ENCODE results near the gene NFYC. TPM values are rescaled to one million over a fixed set of nuclear protein-coding genes. Genes with fewer than 3 reads are reported as not detected.
A peak's percentile ranks its signal among the peaks of the same experiment; 100 is the strongest.
"Not testable (repeated sequence)": the region's sequence is repeated elsewhere in the genome, so short reads cannot be mapped to it uniquely, and the experiment has no call there.

NFYC gene
- total RNA-seq, 2 experiments from 2014 or later, result 52.6 to 61.7 TPM

DNA sequence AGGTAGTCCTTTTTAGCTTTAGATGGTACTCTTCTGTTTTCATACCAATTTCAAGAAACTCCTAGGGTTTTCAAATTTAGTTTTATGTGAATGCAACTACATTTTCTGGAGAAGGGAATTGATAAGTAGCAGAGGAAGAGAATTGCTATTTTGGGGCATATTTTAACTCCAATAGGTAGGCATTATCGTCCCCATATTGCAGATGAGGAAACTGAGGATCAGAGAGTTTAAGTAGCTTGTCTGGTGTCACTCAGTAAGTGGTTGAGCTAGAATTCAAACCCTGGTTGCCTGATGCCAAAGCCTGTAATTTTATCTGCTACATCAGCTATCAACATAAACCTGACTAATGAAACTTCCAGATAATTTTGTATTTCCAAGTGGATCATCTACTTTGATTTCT lies 1.9 kb downstream of the NFYC start:
- peak overlapping the region; percentile 90 for H3K4me3 Mint-ChIP-seq
- intact Hi-C loops (cut with micrococcal nuclease), result loop anchor here (2.0 to 10.0 kb wide), 7 partner anchors 25 to 431 kb away; partner anchors contain the start of genes CTPS1, ZFP69B and ZNF684
- peak overlapping the region; percentile 90 for H3K27ac Mint-ChIP-seq
- peaks cover 15% of the 10 kb centered on the region for H3K36me3 Mint-ChIP-seq
- ChIA-PET CTCF (interaction anchor here (0.6 to 3.7 kb wide), 4 partner anchors 14 to 183 kb away, joined by 3 to 34 read pairs (median 3); no protein-coding TSS in a partner anchor), POLR2A (interaction anchor here (1.1 to 1.4 kb wide), 4 partner anchors 11 to 286 kb away, joined by 3 to 6 read pairs (median 4); partner anchors contain the start of gene CTPS1)
- DNase-seq, result no peak
- peaks cover 73% of the 10 kb centered on the region for H3K4me1 Mint-ChIP-seq (ENCODE audit: low read depth)
- H3K9me3 Mint-ChIP-seq, result no peaks in the 10 kb centered on the region
- no peaks in the 10 kb centered on the region for H3K27me3 Mint-ChIP-seq

DNA sequence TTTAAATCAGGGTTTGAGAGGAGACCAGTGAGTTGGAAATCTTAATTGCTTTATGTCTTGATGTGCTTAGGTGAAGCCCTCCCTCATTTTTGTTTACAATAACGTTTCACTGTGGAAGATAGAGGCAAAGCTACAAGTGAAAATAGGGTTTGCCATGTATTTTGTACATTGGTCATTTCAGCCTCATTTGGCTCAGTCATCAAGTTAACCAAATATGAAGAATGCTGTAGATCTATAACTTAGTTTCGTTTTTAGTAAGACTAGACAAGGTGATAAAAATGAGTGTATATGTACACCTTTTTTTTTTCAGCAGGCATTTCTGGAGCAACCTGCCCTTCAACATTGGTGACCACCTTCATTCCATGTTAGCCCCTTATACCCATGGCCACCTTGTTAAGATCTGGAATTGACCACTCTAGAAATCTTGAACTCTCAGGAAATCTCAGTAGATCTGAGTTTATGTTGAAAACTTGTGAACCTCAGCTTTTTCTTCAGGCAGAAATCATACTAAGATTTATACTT lies 2.9 kb downstream of the NFYC start:
- Mint-ChIP-seq H3K27me3 (no peaks in the 10 kb centered on the region), H3K36me3 (peaks cover 18% of the 10 kb centered on the region), H3K9me3 (no peaks in the 10 kb centered on the region), H3K4me1 (ENCODE audit: low read depth) (peaks cover 83% of the 10 kb centered on the region), H3K4me3 (peak overlapping the region; percentile 90), H3K27ac (peak overlapping the region; percentile 72)
- POLR2A ChIA-PET, result interaction anchor here (1.2 to 1.7 kb wide), 3 partner anchors 15 to 70 kb away, joined by 4 to 6 read pairs (median 5); no protein-coding TSS in a partner anchor
- intact Hi-C loops (cut with micrococcal nuclease), result loop anchor here (1.0 to 10.0 kb wide), 6 partner anchors 59 to 432 kb away; partner anchors contain the start of genes CTPS1, ZFP69B and ZNF684
- DNase-seq, result no peak
- CTCF ChIA-PET, result interaction anchor here (0.8 to 3.7 kb wide), 2 partner anchors 79 to 182 kb away, joined by 3 to 34 read pairs; no protein-coding TSS in a partner anchor

GRCh38 chr1:40696294-40696693 lies 4.8 kb downstream of the NFYC start:
- no peak overlapping the region for H3K4me3 Mint-ChIP-seq
- intact Hi-C loops (cut with micrococcal nuclease), result loop anchor here (10.0 kb wide), 1 partner anchor 241 kb away; the partner anchor contains the start of gene ZFP69B
- H3K9me3 Mint-ChIP-seq, result no peaks in the 10 kb centered on the region
- DNase-seq, result no peak
- CTCF ChIA-PET, result no interaction called here
- H3K36me3 Mint-ChIP-seq, result peaks cover 16% of the 10 kb centered on the region
- H3K4me1 Mint-ChIP-seq (ENCODE audit: low read depth), result peaks cover 79% of the 10 kb centered on the region
- H3K27ac Mint-ChIP-seq, result no peak overlapping the region
- H3K27me3 Mint-ChIP-seq, result no peaks in the 10 kb centered on the region
- POLR2A ChIA-PET, result no interaction called here

DNA sequence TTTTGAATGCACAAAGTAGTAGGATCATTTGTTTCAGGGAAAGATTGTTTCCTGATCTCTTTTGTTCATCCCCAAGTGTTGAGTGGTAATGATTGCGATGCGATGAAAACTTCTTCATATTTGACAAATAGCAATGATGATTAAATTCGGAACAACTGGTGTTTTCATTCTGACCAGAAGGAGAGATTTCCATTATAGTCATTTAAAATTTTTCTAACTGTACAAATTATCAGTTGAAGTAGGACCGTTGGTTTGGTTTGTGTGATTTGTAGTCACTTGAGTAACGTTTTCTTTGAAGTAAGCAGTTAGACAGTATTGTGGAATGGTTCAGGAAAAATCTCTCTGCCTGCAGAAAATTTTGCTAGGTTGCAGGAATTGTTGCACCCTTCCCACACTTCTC lies 5.9 kb downstream of the NFYC start:
- no peak for DNase-seq
- peaks cover 15% of the 10 kb centered on the region for H3K36me3 Mint-ChIP-seq
- peaks cover 84% of the 10 kb centered on the region for H3K4me1 Mint-ChIP-seq (ENCODE audit: low read depth)
- no peaks in the 10 kb centered on the region for H3K9me3 Mint-ChIP-seq
- H3K27me3 Mint-ChIP-seq, result no peaks in the 10 kb centered on the region
- intact Hi-C loops (cut with micrococcal nuclease), result loop anchor here (10.0 kb wide), 1 partner anchor 243 kb away; the partner anchor contains the start of gene ZFP69B
- CTCF ChIA-PET, result no interaction called here
- H3K4me3 Mint-ChIP-seq, result no peak overlapping the region
- POLR2A ChIA-PET, result no interaction called here
- H3K27ac Mint-ChIP-seq, result peak overlapping the region; percentile 15

DNA sequence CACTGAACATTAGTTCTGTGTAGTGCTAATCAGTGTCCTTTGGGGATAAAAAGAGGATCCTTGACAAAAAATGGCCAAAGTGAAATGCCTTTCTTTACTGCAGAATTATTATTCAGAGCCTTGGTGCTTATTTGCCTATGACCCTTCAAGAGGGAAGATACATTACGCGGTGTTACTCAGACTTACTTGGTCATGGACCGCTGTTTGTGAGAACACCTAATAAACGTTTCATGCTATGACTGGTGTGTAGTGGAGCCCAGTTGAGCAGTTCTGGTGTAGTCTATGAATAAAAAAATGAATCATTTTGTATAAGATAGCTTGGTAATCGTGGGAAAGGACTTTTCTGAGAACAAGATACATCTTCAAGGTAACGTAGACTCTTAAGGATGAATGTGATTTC lies 8.3 kb downstream of the NFYC start:
- H3K27me3 Mint-ChIP-seq, result no peaks in the 10 kb centered on the region
- peaks cover 15% of the 10 kb centered on the region for H3K36me3 Mint-ChIP-seq
- H3K27ac Mint-ChIP-seq, result peak overlapping the region; percentile 69
- intact Hi-C loops (cut with micrococcal nuclease), result loop anchor here (2.0 to 10.0 kb wide), 2 partner anchors 65 to 245 kb away; partner anchors contain the start of gene ZFP69B
- H3K9me3 Mint-ChIP-seq, result no peaks in the 10 kb centered on the region
- ChIA-PET POLR2A (interaction anchor here (2.9 kb wide), 1 partner anchor 8 kb away, joined by 15 read pairs; the partner anchor contains the start of gene NFYC), CTCF (interaction anchor here (1.2 kb wide), 1 partner anchor 167 kb away, joined by 3 read pairs; no protein-coding TSS in a partner anchor)
- DNase-seq, result peak; percentile 23
- H3K4me1 Mint-ChIP-seq (ENCODE audit: low read depth), result peaks cover 81% of the 10 kb centered on the region
- H3K4me3 Mint-ChIP-seq, result no peak overlapping the region

DNA sequence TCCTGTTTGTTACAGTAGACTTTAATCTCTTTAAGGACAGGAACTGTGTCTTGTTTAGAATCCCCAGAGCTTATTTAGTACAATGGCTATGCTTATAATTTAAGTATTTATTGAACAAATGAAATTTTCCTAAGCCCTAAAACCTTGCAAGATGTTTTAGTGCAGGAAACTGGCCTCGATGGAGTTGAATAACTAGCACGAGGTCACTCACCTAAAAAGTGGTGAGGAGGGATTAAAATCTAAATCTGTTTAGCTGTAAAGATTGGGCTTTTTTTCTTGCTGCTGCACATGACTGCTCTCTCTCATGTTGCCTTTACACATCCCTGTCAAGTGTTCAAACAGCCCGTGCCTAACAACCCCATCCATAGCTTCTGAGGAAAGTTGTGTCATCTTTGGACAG lies 10.2 kb downstream of the NFYC start:
- ChIA-PET POLR2A (interaction anchor here (0.5 to 2.9 kb wide), 4 partner anchors 10 to 361 kb away, joined by 3 to 15 read pairs (median 4); partner anchors contain the start of gene NFYC), CTCF (interaction anchor here (0.6 to 1.2 kb wide), 5 partner anchors 9 to 169 kb away, joined by 3 read pairs; partner anchors contain the start of gene NFYC)
- Mint-ChIP-seq H3K4me1 (ENCODE audit: low read depth) (peaks cover 69% of the 10 kb centered on the region), H3K27ac (no peak overlapping the region), H3K27me3 (no peaks in the 10 kb centered on the region), H3K4me3 (no peak overlapping the region), H3K36me3 (peaks cover 11% of the 10 kb centered on the region), H3K9me3 (no peaks in the 10 kb centered on the region)
- intact Hi-C loops (cut with micrococcal nuclease), result no loop called here
- DNase-seq, result no peak

GRCh38 chr1:40702810-40703209 lies 11.3 kb downstream of the NFYC start:
- peaks cover 59% of the 10 kb centered on the region for H3K4me1 Mint-ChIP-seq (ENCODE audit: low read depth)
- DNase-seq; H3K4me3 Mint-ChIP-seq; H3K9me3 Mint-ChIP-seq; H3K36me3 Mint-ChIP-seq; intact Hi-C loops (cut with micrococcal nuclease); H3K27me3 Mint-ChIP-seq; H3K27ac Mint-ChIP-seq: not testable (repeated sequence)
- POLR2A ChIA-PET, result interaction anchor here (0.9 to 2.9 kb wide), 2 partner anchors 11 to 62 kb away, joined by 3 to 15 read pairs; partner anchors contain the start of gene NFYC
- CTCF ChIA-PET, result interaction anchor here (0.7 to 1.2 kb wide), 3 partner anchors 17 to 70 kb away, joined by 3 to 5 read pairs (median 3); no protein-coding TSS in a partner anchor

- POLR2A ChIA-PET, result interaction anchor here (1.3 to 1.4 kb wide), 2 partner anchors 10 to 12 kb away, joined by 5 to 7 read pairs; partner anchors contain the start of gene NFYC
- H3K4me1 Mint-ChIP-seq (ENCODE audit: low read depth), result peaks cover 58% of the 10 kb centered on the region
These were observed 11.8 kb downstream of the NFYC start for GRCh38 chr1:40703316-40703715.

GRCh38 chr1:40704817-40705733 lies 13.6 kb downstream of the NFYC start:
- no peak overlapping the region for H3K27ac Mint-ChIP-seq
- no peak overlapping the region for H3K4me3 Mint-ChIP-seq
- ChIA-PET POLR2A (interaction anchor here (1.4 kb wide), 1 partner anchor 12 kb away, joined by 5 read pairs; no protein-coding TSS in a partner anchor), CTCF (no interaction called here)
- DNase-seq, result no peak
- H3K9me3 Mint-ChIP-seq, result no peaks in the 10 kb centered on the region
- no peaks in the 10 kb centered on the region for H3K27me3 Mint-ChIP-seq
- H3K4me1 Mint-ChIP-seq (ENCODE audit: low read depth), result peaks cover 58% of the 10 kb centered on the region
- H3K36me3 Mint-ChIP-seq, result no peaks in the 10 kb centered on the region
- intact Hi-C loops (cut with micrococcal nuclease), result no loop called here

More at GRCh38 chr1:40703316-40703715, 11.8 kb downstream of the NFYC start:
- H3K9me3 Mint-ChIP-seq, result no peaks in the 10 kb centered on the region
- peak overlapping the region; percentile 46 for H3K27ac Mint-ChIP-seq
- H3K36me3 Mint-ChIP-seq, result peaks cover 3% of the 10 kb centered on the region
- DNase-seq, result no peak
- CTCF ChIA-PET, result interaction anchor here (0.7 to 0.9 kb wide), 3 partner anchors 24 to 149 kb away, joined by 3 to 5 read pairs (median 3); no protein-coding TSS in a partner anchor
- no peaks in the 10 kb centered on the region for H3K27me3 Mint-ChIP-seq
- no peak overlapping the region for H3K4me3 Mint-ChIP-seq
- intact Hi-C loops (cut with micrococcal nuclease), result no loop called here

DNA sequence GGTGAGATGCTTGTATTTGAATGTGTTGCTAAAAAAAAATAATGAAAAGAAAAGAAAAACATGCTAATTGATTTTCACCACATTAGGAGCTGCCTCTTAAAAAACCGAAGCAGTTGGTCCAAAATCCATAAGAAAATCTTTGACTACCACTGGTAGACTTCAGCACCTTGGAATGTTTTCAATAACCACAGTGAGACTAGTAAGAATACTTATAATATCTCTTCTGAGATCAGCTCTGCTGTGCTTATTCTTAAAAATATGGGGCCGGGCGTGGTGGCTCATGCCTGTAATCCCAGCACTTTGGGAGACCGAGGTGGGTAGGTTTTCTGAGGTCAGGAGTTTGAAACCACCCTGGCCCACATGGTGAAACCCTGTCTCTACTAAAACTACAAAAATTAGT lies 15.1 kb downstream of the NFYC start:
- Mint-ChIP-seq H3K4me1 (ENCODE audit: low read depth) (peaks cover 67% of the 10 kb centered on the region), H3K36me3 (no peaks in the 10 kb centered on the region), H3K4me3 (no peak overlapping the region), H3K27ac (no peak overlapping the region), H3K9me3 (no peaks in the 10 kb centered on the region), H3K27me3 (no peaks in the 10 kb centered on the region)
- intact Hi-C loops (cut with micrococcal nuclease), result no loop called here
- ChIA-PET POLR2A (no interaction called here), CTCF (interaction anchor here (0.7 to 1.1 kb wide), 2 partner anchors 13 to 15 kb away, joined by 3 read pairs; partner anchors contain the start of gene NFYC)
- DNase-seq, result no peak

DNA sequence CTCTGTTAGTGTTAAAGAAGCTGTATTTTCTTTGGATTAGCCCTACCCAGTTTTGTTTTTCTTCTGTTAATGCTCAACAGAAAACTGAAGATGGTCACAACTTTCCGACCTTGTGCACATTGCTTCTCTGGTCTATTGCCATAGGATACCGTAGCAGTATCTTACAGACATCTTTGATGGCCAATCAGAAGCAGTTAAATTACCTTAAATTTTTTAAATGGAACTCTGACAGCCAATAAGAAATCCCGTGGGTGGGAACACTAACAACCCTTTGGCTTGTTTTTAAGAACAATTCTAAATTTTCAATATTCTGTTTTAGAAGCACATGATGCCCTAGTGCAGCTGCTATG lies 17.2 kb downstream of the NFYC start:
- CTCF ChIA-PET, result interaction anchor here (1.3 to 1.4 kb wide), 2 partner anchors 40 to 65 kb away, joined by 3 to 4 read pairs; no protein-coding TSS in a partner anchor
- Mint-ChIP-seq H3K4me3 (peak overlapping the region; percentile 87), H3K27ac (peak overlapping the region; percentile 89), H3K9me3 (no peaks in the 10 kb centered on the region), H3K4me1 (ENCODE audit: low read depth) (peaks cover 66% of the 10 kb centered on the region), H3K36me3 (peaks cover 6% of the 10 kb centered on the region), H3K27me3 (no peaks in the 10 kb centered on the region)
- no peak for DNase-seq
- intact Hi-C loops (cut with micrococcal nuclease), result loop anchor here (1.0 kb wide), 1 partner anchor 17 kb away; the partner anchor contains the start of gene NFYC
- POLR2A ChIA-PET, result interaction anchor here (1.3 to 2.2 kb wide), 2 partner anchors 15 to 17 kb away, joined by 3 to 6 read pairs; partner anchors contain the start of gene NFYC

Measured in activated CD4-positive, alpha-beta memory T cell treated with anti-CD3 and anti-CD28 coated beads for 36 hours (primary cell).